Astrocyte of the spinal cord (primary cell): ENCODE measurements around the gene ARHGAP33.
"Not testable (repeated sequence)": the region's sequence is repeated elsewhere in the genome, so short reads cannot be mapped to it uniquely, and the experiment has no call there.

ENCODE experiments used
- DNase-seq: peaks from one replicate; pipeline ENCODE4 v3.0.0; 2011; ENCODE audit warnings: low read depth, low spot score
- H3K4me3 ChIP-seq: 2 replicates; pipeline ENCODE4 v1.5.1; 2011; ENCODE audit warnings: low read depth, mild to moderate bottlenecking, low read length, moderate library complexity
- in situ Hi-C: cut with HindIII; loops from 2 replicates; pipeline ENCODE4 v1.10.0; 2017; ENCODE audit warnings: low sequenced_read_pairs
- TF ChIP-seq, protein P1 (sequence below): IDR thresholded peaks from 2 replicates; pipeline ENCODE4 v1.5.1; 2012; ENCODE audit warnings: low read depth, mild to moderate bottlenecking, low read length, inconsistent platforms

Gene ARHGAP33

DNA sequence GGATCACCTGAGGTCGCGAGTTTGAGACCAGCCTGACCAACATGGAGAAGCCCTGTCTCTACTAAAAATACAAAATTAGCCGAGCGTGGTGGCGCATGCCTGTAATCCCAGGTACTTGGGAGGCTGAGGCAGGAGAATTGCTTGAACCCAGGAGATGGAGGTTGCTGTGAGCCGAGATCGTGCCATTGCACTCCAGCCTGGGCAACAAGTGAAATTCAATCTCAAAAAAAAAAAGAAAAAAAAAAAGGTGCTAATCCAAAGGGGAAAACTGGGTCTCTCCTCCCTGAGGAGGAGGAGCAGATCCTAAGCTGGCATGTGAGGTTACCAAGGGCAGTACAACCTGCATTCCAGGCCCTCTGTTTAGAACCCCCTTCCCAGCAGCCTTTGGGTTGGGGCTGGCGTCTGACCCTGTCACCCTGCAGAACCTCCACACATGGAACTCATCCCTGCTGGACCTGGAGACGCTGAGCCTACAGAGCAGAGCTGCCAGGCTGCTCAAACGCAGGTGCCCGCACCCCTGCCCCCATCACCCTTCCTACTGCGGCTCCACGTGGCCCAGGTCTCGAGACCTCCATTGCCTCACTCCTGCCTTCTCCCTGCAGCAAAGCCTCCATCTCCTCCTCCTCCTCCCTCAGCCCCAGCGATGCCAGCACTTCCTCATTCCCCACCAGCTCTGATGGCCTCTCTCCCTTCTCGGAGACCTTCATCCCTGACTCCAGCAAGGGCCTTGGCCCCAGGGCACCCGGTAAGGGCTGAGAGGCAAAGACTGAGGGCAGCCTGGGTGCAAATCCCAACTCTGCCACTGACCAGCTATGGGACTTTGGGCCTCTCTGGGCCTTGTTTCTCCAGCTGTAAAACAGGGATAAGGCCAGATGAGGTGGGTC lies 10.7 kb upstream of the ARHGAP33 start:
- H3K4me3 ChIP-seq, result no peak overlapping the region
- no peak for DNase-seq
- in situ Hi-C loops, result no loop called here
- TF ChIP-seq, protein P1, sequence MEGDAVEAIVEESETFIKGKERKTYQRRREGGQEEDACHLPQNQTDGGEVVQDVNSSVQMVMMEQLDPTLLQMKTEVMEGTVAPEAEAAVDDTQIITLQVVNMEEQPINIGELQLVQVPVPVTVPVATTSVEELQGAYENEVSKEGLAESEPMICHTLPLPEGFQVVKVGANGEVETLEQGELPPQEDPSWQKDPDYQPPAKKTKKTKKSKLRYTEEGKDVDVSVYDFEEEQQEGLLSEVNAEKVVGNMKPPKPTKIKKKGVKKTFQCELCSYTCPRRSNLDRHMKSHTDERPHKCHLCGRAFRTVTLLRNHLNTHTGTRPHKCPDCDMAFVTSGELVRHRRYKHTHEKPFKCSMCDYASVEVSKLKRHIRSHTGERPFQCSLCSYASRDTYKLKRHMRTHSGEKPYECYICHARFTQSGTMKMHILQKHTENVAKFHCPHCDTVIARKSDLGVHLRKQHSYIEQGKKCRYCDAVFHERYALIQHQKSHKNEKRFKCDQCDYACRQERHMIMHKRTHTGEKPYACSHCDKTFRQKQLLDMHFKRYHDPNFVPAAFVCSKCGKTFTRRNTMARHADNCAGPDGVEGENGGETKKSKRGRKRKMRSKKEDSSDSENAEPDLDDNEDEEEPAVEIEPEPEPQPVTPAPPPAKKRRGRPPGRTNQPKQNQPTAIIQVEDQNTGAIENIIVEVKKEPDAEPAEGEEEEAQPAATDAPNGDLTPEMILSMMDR, result no peak

DNA sequence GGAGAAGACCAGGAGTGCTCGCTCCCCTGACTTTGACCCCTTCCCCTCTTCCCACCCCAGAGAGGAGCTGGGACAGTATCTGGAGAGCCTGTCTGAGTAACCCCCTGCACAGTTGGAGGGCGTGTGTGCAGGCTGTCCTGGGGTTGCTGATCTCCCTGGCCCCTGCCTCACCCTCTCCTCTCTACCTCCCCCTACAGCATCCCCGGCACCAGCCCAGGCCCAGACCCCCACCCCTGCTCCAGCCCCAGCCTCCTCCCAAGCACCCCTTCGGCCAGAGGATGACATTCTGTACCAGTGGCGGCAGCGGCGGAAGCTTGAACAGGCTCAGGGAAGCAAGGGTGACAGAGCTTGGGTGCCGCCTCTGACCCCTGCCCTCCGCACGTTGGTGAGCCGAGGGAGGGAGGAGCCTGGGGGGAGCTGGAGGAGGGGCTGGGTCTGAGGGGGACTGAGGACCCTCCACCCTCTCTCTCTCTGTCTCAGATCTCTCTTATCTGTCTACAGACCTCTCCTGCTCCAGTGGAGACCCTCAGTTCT lies 8.7 kb upstream of the ARHGAP33 start:
- TF ChIP-seq, protein P1, result no peak
- in situ Hi-C loops, result no loop called here
- DNase-seq, result no peak
- H3K4me3 ChIP-seq, result no peak overlapping the region

DNA sequence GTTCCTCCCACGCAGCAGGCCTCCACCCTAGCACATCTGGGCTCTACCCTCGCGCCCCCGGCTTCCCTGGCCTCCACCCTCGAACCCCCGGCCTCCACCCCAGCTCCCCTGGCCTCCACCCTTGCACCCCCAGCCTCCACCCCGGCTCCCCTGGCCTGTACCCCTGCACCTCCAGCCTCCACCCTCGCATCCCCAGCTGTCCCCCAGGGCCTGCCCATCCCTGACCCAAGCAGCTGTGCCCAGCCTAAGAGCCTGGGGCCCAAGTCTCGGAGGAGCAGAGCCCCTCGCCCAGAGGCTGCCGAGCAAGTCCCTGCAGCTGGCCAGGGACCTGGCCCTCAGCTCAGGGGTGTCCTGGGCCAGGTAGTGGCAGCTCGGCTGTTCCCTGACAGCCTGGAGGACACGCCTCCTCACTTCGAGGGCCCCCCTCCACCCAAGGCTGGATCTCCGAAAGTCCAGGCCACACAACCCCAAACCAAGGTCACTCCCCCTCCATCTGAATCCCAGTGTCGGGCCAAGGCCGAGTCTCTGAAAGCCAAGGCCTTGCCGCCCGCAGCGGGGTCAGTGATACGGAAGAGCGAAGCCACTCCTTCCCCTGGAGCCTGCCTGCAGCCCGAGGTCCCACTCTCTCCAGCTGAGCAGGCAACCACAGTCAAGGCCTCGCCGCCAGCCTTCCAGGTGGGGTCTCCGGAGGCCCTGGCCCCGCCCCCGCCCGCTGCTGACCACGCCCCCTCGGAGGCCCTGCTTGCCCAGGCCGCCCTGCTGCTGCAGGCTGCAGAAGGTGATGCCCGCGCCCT lies 7.9 kb upstream of the ARHGAP33 start:
- no peak for DNase-seq
- in situ Hi-C loops, result no loop called here
- no peak overlapping the region for H3K4me3 ChIP-seq
- TF ChIP-seq, protein P1, result no peak

DNA sequence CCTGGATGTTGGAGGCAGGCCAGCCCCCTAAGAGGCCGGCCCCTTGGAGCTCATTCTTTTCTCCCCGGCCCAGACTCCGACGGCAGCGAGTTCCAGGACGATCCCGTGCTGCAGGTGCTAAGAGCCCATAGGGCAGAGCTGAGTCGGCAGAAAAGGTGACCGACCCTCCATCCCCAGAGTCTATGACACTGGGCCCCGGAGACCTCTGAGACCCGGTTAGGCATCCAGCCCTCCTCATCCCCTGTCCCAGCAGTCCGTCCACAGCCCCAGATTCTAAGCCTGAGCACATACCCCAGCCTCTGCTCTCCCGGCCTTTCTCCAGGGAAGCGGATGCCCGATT lies 7.3 kb upstream of the ARHGAP33 start:
- in situ Hi-C loops, result no loop called here
- TF ChIP-seq, protein P1, result no peak
- no peak overlapping the region for H3K4me3 ChIP-seq
- DNase-seq, result no peak

DNA sequence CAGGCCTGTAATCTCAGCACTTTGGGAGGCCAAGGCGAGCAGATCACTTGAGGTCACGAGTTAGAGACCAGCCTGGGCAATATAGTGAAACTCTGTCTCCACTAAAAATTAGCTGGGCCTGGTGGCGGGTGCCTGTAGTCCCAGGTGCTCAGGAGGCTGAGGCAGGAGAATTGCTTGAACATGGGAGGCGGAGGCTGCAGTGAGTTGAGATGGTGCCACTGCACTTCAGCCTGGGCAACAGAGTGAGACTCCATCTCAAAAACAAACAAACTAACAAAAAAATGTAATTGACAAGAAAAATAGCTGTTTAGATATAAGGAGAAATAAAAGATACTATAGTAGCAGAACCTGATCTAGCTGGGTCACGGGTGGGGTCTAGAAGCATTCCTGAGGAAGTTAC lies 3.0 kb upstream of the ARHGAP33 start:
- in situ Hi-C loops, DNase-seq, H3K4me3 ChIP-seq: not testable (repeated sequence)

DNA sequence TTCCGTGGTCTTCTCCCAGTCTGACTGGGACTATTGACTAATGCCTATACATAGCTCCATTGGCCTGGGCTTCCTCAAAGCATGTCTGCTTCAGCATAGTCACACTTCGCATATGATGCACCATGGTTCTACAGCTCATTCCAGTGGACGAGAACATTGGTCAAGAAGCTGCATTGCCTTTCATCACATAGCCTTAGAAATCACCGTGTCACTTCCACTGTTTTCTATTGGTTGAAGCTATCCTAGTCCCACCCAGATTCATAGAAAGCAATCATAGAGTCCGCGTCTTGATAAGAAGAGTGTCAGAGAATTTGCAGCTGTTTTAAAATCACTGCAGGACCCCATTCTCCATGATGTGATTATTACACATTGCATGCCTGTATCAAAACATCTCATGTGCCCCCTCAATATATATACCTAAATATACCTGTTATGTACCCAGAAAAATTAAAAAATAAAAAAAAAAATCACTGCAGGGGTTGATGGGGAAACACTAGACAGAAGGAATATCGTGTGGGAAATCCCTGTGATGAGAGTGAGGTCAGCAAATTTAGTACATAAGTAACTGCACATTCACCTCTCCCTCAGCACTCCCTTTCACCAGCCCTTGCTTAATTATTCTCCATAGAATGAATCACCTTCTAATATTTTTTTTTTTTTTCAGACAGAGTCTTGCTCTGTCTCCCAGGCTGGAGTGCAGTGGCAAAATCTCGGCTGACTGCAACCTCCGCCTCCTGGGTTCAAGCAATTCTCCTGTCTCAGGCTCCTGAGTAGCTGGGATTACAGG lies 2.2 kb upstream of the ARHGAP33 start:
- TF ChIP-seq, protein P1, result no peak
- DNase-seq, result no peak
- in situ Hi-C loops, result no loop called here
- H3K4me3 ChIP-seq, result no peak overlapping the region
